ENCODE data around the gene TWIST2.

Gene TWIST2

DNA sequence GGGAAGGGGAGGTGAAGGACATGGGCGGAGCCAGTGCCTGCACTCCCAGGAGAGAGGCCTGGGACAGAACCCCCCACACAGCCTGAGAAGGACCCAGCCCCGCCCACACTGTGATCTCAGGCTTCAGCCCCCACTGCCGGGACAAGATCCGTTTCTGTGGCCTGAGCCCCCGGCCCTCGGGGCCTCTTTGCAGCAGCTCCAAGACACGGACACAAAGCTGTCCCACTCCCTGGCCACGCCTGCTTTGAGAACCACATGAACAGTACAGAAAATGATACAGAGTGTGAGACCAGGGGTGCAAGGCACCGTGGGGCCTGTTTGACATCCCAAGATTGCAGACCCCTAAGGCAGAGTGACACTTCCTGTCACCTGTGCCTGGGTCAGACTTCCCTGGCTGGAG lies 74.5 kb downstream of the TWIST2 start:
- DNase-seq = no peak

- DNase-seq = no peak
These were observed 76.1 kb downstream of the TWIST2 start for GRCh38 chr2:238924032-238924431.

GRCh38 chr2:238924796-238925195 lies 76.9 kb downstream of the TWIST2 start:
- no peak for DNase-seq

DNA sequence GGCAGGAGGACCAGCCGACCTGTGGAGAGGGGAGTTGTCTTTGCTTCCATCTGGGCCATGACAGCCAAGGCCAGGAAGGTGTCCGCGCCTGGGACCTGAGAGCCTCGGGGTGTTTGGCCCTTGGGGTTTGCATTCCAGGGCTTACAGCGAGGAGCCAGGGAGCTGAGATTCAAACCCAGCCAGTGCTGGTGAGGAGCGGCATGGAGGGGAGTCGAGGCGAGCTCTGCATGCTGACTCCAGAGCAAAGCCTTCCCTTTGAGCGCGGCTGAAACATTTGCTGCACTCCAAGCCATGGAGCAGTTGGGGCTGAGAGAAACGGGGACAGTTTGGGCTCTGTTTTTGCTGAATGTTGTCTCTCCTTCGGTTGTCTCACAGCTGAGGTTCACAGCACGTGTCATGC lies 77.4 kb downstream of the TWIST2 start:
- DNase-seq = no peak

DNA sequence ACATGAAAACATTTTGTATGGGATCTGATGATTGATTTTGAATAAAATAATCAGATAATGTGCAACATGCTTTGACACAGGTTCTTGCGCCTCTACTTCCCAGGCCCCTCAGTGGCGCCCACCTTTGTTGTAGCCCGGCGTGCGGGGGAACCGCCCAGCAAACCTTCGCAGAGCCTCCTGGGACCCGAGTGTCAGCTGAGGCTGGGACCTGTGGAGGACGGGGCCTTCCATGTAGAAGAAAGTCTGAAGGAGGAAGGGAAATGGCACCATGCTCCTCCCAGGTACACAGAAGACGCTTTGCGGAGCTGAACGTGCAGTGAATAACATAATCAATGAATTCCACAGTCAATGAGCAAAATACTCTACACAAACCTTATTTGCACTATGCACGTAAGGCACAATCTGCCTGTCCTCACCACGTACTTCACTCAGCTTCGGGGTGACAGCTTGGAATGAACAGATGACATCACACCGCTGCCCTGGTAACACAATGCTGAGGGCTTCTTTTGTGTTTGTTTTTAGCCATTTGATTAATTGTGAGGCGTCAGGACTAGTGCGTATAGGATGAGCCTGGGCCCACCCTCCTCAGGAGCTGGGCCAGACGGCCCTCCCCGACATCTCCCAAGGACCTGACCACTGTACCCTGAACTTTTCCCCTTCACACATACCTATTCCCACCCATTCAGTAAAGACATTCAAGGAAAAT lies 78.1 kb downstream of the TWIST2 start:
- DNase-seq = no peak

DNA sequence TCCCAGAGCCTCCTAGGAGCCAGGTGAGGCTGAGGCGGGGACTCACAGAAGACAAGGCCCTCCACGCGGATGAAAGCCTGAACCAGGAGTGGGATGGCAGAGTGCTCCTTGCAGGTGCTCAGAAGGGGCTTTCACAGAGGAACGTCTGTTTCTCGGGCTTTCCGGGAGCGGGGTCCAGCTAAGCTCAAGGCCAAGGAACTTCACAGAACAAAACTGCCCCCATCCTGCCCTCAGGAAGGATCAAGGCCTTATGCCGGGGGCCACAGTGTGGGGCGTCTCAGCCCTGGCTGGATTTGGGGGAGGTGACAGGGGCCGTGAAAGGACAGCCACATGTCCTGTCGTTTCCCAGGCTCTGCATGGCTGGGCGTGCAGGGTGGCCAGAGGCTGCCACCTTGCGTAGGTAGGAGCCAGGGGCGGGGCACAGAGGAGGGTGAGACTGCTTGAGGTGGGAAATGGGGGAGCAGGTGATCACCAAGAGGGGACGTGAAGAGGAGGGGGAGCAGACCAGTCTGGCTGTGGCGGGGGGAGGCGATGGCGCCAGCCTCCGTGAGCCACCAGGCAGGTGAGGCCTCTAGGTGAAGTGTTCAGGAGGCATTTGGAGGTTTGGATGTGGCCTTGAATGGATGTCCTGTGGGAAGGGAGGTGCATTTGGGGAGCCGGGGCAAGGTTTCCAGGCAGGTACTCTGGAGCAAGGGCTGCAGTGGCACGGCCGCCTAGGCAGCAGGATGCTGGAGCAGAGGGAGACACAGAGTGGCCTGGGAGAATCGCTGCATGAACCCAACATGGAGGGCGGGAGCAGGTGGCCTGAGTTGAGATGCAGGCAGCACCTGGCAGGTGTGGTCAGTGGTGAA lies 79.1 kb downstream of the TWIST2 start:
- no peak for DNase-seq

GRCh38 chr2:238927746-238928519 lies 80.0 kb downstream of the TWIST2 start:
- DNase-seq = no peak

DNA sequence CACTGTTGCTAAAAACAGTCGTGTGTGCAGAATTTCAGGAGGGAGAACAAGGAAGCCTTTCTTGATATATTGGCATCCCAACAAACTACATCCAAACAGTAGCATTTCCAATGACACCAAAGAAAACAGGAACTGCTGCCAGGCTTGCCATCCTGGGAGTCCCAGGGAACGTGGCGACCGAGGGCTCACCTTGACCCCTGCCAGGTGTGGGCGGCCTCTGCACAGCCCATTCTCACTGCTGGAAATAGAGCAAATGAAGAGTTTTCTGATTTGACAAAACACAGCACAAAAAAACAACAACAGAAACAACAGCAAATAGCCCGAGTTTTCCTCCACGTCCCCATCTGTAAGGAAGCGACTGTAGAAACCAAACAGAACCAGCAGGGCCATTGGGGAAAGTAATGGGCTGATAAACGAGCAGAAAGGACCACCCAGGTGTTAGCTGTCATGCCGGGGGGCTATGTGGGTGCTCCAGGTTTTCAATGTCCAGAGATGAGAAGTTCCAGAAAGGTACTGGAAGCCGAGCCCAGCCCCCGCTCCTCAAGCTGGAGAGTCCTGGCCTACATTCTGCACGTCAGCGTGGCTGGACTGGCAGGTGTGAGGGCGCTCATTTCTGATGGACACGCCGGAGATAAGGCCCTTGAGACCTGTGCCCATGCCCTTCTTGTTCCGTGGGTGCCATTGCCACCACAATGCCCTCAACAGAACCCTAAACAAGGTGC lies 80.8 kb downstream of the TWIST2 start:
- no peak for DNase-seq

GRCh38 chr2:238929242-238930081 lies 81.6 kb downstream of the TWIST2 start:
- DNase-seq = no peak

DNA sequence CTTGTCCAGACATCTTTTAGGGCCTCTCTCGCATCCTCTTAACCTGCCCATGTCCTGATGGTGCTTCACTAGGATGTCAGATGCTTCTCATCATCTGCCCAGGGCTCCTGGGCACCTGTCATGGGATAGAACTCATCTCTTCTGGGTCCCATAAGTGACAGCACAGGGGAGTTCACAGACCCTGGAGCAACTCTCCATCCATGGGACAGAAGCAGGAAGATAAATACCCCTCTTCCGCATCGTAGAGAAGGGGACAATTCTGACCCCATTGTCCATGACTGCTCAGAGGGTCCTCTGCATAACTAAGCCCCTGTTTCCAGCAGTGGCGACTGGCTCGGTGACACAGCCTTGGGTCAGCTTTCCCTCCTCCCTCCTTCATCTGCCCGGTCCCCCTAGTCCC lies 82.3 kb downstream of the TWIST2 start:
- no peak for DNase-seq

DNA sequence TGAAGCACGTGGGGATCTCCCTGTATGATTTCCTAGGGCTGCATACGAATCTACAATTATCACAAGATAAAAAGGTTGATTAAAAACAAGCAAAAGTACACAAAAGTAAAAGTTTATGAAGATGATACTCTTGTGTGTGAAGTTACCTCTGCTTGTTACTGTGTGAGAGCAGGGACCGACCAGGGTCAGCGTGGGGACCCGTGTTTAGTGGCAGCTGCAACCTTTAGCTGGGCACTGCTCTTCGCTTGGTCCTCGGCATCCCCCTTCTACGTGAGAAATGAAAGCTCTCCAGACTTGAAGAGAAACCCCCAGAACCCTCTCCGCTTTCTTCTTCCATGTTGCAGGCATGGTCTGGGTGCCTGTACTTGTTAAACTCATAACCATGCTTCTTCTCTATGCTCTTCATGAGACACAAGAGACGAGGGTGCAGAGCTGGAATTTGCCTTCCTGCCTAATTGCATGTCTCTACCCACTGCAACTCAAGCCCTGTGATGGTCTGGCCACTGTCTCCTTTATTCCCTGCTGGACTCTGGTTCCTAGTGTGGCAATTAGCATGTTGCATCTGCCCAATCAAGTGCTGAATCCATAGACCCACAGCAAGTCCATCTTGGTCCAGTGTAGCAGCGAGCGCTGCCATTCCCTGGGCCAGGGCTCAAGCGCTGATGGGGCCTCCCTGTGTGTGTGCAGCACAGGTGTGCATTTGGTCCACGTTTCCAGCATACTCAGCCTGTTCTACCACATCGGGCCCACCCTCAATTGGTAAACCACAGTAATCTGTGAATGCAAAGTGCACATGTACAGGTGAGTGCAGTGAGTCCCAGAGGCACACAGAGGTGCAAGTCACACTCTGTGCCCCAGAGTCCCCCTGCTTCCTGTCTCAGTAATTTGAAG lies 88.5 kb downstream of the TWIST2 start:
- no peak for DNase-seq

DNA sequence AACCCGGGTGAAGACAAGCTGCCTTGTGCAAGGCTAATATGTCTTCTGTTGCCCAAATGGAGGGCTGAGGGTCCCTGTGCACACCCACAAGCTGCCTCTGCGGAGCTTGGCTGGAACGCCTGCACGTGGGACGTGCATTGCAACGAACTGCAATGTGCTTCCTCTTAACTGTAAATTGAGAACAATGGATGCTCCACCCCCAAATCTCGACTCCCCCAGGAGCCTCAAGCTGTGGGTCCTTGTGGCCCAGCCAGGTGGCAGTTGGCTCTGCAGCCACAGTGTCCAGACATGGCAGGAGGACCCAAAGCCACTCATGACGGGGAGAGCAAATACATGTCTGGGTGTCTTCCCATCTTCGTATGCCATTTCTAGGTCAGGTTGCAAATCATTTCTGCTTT lies 90.1 kb downstream of the TWIST2 start:
- no peak for DNase-seq

GRCh38 chr2:238938401-238939055 lies 90.6 kb downstream of the TWIST2 start:
- DNase-seq = no peak

GRCh38 chr2:238939074-238939473 lies 91.2 kb downstream of the TWIST2 start:
- no peak for DNase-seq

GRCh38 chr2:238939521-238940403 lies 91.9 kb downstream of the TWIST2 start:
- no peak for DNase-seq

DNA sequence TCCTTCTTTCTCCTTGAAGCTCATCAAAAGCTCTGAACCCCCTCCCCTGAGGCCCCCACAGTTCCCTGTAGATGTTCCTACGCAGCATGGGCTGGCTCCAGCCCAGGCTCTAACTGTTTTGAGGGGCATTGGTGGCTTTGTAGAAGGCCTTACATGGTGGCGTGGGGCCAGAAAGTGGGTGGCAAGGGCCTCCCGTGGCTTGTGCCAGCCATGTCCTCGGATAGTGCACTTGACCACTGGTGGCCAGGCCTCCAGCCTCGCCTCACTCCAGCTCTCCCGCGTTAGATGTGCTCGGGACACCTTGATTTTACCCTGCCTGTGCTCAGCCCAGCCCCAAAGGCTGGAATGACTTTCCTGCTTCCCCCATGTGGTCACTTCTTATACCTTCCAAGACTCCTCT lies 92.9 kb downstream of the TWIST2 start:
- DNase-seq = no peak

- DNase-seq = no peak
These were observed 93.4 kb downstream of the TWIST2 start for GRCh38 chr2:238941262-238941792.

GRCh38 chr2:238942080-238942725 lies 94.3 kb downstream of the TWIST2 start:
- no peak for DNase-seq
